ENCODE results near the gene RPL39L.

DNA sequence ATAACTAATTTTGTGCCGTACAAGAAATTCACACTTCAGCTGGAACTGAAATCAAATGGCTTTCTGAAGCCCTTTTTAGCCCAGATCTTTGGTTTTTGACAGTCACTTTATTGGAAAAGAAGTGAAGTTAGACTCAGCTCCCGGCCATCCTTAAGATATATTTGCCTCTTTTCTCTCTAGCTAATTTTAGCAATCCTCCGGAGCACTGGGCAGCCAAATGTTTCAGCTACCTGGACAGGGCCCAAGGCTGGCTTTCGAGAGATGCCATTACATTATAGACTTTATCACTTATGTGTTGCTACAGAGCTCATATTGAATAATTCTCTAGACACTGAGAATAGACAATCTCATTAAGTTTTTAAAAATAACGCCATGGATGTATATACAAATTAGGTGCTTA, 28.5 kb upstream of the RPL39L start:
- TF ChIP-seq, protein P1, sequence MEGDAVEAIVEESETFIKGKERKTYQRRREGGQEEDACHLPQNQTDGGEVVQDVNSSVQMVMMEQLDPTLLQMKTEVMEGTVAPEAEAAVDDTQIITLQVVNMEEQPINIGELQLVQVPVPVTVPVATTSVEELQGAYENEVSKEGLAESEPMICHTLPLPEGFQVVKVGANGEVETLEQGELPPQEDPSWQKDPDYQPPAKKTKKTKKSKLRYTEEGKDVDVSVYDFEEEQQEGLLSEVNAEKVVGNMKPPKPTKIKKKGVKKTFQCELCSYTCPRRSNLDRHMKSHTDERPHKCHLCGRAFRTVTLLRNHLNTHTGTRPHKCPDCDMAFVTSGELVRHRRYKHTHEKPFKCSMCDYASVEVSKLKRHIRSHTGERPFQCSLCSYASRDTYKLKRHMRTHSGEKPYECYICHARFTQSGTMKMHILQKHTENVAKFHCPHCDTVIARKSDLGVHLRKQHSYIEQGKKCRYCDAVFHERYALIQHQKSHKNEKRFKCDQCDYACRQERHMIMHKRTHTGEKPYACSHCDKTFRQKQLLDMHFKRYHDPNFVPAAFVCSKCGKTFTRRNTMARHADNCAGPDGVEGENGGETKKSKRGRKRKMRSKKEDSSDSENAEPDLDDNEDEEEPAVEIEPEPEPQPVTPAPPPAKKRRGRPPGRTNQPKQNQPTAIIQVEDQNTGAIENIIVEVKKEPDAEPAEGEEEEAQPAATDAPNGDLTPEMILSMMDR (IDR thresholded peaks at IDR 0.05) = no peak
- TF ChIP-seq POLR2A (IDR thresholded peaks at IDR 0.05) = no peak

Data from Peyer's patch (tissue), 4 donors.